Measurements from ENCODE around the gene PTMA.
"Not testable (repeated sequence)": the region's sequence is repeated elsewhere in the genome, so short reads cannot be mapped to it uniquely, and the experiment has no call there.

Gene PTMA, protein sequence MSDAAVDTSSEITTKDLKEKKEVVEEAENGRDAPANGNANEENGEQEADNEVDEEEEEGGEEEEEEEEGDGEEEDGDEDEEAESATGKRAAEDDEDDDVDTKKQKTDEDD

DNA sequence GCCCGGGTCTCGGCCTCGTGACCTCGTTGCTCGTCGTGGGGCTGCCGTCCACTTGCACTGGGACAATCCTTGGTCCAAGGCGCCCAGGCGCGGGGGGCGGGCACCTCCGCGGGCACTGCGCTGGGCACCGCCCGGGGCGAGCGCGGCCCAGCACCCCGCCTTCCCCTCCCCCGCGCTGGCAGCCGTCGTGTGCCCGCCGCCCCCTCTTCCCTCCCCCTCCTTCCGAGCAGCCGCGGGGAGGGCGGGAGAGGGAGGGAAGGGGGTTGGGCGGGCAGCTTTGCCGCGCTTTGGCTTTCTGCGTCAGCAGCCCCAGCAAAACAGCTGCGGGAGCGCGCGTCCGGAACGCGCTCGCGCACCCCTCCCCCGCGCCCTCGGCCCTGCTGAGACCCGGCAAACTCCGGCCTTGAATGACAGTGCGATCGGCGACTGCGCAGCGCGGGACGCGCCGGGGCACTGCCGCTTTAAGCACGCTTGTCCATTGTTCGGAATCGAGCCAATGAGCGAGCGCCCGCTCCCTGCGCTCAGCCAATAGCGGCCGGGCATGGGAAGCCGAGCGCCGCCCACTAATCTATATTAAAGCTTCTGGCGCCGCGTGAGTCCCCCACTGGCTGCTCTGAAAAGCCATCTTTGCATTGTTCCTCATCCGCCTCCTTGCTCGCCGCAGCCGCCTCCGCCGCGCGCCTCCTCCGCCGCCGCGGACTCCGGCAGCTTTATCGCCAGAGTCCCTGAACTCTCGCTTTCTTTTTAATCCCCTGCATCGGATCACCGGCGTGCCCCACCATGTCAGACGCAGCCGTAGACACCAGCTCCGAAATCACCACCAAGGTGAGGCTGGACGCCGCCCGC lies at the start of gene PTMA:
Gene PTMA, plus strand, starts transcription at position 599 of the 846 bp plus-strand sequence. Its CDS starts 182 bp downstream, at position 781.
- DNase-seq = peak; percentile 98

DNA sequence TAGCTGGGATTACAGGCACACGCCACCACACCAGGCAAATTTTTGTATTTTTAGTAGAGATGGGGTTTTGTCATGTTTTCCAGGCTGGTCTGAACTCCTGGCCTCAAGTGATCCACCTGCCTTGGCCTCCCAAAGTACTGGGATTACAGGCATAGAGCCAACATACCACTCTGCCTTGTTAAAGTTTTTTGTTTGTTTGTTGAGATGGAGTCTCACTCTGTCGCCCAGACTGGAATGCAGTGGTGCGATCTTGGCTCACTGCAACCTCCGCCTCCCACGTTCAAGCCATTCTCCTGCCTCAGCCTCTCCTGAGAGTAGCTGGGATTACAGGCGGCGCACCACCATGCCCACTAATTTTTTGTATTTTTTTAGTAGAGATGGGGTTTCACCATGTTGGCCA lies 48.3 kb upstream of the PTMA start:
- DNase-seq = not testable (repeated sequence)

DNA sequence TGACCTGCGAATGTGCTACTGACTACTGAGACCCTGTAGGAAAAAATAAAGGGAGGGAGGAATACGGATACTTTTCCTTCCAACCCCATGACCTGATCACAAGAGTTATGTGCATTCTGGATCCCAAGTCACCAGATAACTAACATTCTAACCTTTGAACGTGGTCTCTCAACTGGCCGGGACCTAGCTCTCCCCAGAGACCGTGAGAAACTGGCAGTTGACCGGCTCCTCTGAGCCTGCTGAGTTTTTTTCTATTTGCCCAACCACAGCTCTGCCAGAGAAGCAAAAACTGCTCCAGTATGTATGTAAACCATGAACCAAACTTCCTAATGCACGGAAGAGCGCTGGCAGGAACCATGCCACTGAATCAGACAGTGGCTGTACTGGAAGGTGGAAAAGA lies 47.5 kb upstream of the PTMA start:
- no peak for DNase-seq

DNA sequence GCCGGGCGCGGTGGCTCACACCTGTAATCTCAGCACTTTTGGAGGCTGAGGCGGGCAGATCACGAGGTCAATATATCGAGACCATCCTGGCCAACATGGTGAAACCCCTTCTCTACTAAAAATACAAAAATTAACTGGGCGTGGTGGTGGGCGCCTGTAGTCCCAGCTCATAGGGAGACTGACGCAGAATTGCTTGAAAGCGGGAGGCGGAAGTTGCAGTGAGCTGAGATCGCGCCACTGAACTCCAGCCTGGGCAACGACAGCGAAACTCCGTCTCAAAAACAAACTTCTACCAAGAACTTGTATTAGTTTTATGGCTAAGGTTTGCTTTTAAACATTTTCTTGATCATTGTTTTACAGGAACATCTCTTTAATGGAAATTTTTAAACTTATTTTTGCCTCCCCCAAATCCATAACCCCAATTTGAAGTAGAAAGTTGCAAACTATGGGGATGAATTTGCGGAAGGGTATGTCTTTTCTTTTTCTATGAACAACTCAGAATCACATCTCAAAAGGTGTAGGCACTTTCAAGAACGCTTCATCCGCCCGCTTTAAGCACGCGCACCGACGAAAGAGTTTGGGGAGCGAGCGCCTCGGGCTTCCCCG lies 46.8 kb upstream of the PTMA start:
- no peak for DNase-seq

DNA sequence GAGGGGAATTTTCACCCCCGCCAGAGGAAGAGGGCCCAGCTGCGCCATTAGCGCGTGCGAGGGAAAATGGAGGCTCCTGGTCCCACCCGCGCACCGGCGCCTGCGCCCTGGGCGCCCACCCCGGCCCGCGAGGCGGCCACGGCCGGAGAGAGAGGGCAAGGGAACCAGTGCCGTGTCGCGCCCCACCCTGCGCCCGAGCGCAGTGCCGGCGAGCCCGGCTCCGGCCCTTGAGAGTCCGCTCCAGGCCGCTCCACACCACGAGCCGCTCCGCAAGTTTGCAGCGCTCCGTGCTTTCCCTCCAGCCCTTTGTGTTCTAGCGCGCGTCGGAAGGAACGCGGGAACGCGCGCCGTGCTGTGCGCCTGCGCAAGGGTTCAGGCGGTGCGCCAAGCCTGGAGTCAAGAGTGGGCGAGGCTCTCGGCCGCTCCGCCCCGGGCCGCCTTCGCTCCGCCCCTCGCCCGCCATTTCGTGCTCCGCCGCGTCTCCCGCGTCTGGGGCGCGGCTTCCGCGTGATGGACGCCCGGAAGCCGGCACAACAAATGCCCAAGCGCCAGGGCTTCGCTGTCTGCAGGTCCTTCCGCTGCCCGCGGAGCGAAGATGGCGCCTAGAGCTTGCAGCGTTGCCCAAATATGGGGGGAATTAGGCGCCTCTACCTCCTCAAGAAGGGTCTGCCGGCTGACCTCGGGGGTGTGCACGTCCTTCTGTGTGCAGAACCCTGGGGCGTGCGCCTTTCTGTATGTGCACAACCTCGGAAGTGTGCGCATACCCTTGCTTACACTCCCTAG lies 46.1 kb upstream of the PTMA start:
- peak; percentile 87 for DNase-seq

DNA sequence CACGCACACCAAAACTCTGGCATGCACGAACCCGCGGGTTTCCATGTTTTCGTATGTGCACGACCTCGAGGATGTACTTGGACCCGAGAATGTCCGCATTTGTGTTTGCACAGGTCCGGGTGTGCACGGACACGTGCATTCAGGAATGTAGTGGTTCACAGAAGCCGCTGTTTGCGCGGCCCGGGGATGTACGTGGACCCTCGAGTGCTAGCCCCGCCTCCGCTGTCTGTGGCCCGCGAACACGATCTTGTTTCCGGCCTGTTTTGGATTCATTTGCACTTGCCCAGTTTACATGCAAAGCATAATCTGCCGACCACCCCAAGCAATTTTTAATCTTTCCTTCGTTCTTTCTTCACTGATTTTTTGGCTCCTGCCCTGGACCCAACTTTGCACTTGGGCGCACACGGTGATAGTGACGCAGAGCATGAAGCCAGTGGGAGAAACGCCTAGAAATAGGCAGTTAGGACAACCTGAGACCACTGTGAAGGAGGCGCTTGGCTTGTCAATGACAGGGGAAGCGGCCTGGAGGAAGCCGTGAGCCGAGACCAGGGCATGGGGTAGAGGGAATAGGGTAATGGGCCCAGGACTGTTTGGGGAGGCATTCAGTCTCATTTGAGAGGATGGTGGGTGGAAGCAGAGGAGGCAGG lies 45.4 kb upstream of the PTMA start:
- no peak for DNase-seq

DNA sequence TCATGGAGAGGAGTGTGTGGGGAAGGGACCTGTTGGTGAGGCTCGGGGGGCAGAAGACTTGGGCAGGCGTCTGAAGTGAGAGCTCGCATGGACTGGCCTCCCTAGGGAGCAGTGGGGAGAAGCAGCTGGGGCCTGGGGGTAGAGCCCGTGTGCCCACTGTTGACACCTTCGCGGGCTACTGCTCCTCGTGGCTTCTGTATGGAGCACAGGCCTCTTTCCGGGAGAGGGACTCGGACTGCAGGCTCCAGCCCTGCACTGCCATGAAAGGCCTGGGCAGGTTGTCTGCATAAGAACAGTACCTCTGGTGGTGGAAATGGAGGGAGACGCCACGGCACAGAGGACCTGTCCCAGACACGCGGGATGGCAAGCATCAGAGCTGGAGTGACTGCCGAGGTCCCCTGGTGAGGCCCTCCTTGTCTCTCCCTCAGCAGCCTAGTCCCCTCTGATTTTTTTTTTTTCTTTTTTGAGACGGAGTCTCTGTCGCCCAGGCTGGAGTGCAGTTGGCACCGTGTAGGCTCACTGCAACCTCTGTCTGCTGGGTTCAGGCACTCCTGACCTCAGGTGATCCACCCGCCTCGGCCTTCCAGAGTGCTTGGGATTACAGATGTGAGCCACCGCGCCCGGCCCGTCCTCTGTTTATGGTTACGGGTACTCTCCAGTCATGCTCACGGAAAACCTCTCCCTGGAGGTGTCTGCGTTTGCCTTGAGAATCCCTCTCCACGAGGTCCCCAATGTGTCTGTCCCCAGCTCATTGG lies 44.7 kb upstream of the PTMA start:
- DNase-seq = no peak

DNA sequence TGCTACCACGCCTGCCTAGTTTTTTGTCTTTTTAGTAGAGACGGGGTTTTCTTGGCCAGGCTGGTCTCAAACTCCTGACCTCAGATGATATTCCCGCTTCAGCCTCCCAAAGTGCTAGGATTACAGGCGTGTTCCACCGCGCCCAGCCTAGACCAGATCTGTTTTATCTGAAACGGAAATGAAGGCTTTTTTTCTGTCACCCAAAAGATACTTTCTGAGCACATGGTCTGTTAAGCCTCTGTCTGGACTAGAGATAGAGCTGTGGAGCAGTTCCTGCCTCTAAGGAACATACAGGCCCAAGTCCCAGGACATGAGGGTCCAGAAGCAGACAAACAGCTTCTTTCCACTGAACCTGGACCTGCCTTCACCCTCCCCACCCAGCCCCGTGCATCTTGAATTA lies 43.6 kb upstream of the PTMA start:
- no peak for DNase-seq

DNA sequence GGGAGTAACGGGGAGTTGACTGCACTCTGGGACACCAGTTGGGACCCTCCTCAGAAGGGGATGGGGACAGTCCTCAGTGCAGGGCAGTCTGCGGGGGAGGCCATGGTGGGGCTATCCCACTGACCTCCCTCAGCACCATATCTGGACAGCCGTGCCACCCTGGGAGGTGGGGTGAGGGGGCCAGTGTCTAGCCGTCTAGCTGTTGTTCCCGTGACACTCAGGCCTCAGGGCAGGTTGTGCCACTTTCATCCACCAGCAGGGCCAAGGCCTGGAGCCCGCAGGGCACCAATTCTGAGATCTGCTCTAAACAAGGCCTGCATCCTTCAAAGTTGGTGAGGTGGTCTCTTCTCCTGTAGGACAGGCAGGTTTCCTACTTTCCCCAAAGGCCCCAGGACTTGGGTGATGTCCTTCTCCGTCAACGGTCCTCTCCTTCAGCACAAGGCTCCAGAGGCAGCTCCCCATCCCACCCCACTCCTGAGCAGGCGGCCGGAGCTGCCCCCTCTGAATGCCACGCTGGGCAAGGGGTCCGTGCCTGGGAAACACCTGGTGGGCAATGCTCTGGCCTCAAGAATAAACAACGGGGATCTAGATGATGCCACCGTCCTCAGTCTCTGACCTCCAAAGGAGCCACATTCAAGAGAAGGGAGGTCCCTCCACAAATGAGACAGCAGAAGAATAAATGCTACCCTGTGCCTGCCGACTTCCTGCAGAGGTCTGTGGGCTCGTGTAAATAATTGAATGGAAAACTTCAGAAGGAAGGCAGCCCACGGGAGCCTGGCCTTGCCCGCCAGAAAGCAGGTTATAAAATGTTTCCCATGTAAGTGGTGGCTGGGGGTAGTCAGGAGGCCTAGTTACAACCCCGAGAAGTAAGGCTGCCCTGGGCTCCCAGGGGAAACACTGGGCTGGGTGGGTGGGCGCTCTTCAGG lies 42.8 kb upstream of the PTMA start:
- no peak for DNase-seq

DNA sequence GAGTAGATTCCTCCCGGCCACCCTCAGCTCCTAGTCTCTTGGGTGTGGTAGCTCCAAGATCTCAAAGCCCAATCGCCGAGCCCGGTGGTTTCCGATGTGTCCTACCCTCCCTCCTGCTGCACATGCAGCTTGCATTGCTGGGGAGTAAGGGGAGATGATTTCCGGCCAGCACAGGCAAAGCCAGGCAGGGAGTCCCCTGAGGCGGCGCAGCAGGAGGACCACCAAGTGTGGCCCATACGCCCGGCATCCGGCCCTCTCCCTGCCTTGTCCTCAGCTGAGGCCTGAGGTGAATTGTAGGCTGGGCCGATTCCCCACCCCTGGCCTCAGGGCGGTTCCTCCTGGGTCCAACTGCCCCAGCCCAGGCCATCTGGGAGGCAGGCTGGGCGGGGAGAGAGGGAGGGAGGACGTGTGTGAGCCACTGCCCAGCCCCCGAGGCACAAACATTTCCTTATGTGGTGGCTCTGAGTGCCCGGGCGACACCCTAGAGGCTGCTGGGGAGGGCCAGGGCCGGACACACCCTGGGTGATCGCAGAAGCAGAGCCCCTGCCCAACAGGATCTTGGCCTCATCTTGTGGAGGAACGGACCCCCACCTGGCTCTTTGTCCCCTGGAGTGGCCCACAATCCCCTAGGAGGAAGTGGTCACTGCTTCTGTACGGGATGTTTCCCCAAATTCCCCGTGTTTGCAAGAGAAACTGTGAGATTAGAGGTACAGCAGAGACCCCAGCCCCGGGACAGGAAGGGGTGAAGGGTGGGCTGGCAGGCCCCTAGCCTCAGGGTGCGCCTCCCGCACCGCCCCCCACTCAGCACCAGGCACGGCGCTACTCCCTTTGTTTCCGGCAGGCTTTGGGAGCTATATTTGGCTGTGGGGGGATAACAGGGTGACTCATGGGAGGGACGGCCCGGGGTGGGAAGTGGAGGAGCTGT lies 41.9 kb upstream of the PTMA start:
- peak; percentile 71 for DNase-seq

DNA sequence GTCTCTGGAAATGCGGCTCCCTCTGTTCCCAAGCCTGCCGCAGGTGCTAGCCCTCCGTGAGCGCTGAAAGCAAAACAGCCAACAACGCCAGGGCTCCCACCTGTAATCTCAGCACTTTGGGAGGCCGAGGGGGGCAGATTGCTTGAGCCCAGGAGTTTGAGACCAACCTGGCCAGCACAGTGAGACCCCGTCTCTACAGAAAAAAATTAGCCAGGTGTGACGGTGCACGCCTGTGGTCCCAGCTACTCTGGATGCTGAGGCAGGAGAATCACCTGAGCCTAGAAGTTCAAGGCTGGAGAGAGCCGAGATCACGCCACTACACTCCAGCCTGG lies 41.3 kb upstream of the PTMA start:
- DNase-seq = no peak

DNA sequence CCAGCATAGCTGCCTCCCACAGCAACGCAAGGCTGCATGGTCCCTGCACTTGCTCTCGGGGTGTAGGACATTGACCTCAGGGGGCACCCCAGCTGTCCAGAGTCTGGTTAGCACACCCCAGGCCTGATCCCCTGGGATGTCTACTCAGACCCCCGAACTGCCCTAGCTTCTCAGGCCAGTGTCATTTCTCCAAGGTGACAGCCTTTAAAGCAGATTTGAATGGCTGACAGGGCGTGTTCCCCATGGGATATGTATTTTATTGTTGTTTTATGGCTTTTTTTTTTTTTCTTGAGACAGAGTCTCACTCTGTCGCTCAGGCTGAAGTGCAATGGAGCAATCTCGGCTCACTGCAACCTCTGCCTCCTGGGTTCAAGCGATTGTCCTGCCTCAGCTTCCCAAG lies 40.8 kb upstream of the PTMA start:
- DNase-seq = no peak

DNA sequence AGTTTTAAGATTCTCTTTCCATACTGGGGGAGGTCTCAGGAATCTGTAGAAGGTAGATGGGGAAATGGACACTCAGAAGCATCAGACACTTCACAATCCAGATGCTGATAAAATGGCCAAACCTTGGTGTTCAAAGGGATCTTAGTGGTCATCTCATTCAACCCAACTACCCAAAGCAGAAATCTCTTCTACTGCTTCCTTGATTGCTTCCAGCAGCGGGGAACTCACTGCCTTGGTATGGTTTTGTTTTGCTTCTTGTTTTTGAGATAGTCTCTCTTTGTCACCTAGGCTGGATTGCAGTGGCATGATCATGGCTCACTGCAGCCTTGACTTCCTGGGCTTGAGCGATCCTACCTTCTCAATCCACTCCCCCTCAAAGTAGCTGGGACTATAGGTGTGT lies 39.3 kb upstream of the PTMA start:
- no peak for DNase-seq

DNA sequence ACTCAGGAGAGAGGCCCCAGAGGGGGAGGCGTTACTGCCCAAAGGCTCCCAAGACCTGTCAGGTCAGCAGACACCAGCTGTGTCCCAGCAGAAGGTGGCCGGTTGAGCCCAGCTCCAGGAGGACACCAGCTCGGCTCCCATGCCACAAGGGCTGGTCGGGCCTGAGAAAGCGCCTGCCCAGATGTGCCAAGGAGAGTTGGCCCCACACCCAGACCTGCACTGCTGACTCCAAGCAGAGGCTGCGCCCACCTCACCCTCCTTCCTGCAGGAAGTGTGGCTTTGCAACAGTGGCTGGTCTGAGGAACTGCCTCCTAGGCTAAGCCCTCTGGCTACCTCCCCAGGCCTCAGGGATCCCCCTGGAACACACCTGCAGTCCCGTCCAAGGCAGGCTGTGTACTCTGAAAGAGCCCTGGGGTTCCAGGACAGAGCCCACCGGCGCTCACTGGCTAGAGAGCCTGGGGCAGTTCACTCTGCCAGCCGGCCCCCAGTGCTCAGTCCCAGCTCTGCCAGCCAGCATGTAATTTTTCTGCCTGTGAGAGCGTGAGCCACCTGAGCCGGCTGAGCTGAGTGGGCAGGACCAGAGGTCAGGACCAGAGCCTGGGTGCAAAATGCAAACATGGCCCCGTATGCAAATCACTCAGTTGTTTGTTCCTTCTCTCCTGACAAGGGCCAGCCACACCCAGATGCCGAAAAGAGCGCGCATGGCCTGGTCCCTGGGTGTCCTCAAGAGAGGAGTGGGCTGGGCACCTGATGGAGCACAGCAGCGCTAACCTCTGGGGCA lies 36.9 kb upstream of the PTMA start:
- no peak for DNase-seq

DNA sequence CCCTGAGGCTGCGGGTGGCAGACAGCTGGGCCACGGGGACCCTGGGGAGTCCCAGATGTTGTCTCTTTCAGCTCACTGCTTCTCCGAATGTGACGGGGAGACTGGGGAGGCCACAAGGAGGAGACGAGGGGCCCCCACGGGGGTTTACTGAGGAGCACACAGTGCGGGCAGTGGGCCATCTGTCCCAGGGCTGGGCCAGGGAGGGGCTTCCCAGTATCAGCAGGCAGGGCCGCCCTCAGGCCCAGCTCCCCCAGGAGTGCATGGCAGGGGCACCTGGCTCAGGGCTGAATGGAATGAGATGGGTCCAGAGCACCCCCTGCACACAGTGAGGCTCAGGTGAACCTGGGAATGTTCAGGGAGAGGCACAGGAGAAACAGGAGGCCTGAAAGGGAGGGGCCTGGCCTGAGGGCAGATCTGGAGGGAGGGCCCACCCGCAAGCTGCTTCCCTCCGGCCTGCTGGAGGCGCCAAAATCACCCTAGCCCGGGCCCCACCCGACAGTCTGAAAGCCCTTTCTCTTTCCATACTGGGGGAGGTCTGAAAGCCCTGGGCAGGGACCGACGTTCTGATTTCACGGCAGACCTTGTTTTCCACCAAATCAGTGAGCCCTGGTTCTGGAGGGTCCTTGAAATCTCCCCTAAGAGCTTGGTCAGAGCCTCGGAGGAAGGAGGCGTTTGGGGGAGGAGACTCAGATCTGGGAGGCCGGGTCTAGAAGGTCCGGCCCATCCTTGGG lies 35.5 kb upstream of the PTMA start:
- DNase-seq = no peak

DNA sequence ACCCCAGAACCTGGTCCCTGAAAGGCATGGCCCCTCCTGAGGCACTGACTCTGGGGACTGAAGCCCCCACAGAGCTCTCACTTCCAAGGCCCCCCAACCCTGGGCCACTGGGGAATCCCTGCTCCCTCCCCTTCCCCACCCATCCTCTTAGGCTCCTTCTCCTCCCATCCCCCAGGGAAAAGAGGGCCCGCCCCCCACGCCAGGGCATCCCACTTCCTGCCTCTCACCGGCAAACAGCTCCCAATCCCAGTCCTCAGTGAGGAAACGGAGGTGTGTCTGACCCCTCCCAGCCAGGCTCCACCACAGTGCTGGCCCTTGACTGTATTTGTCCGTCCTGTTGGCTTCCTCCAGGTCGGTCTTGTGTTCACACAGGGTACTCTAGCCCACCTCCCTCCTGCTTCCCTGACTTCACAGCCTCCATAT lies 35.0 kb upstream of the PTMA start:
- DNase-seq = no peak

DNA sequence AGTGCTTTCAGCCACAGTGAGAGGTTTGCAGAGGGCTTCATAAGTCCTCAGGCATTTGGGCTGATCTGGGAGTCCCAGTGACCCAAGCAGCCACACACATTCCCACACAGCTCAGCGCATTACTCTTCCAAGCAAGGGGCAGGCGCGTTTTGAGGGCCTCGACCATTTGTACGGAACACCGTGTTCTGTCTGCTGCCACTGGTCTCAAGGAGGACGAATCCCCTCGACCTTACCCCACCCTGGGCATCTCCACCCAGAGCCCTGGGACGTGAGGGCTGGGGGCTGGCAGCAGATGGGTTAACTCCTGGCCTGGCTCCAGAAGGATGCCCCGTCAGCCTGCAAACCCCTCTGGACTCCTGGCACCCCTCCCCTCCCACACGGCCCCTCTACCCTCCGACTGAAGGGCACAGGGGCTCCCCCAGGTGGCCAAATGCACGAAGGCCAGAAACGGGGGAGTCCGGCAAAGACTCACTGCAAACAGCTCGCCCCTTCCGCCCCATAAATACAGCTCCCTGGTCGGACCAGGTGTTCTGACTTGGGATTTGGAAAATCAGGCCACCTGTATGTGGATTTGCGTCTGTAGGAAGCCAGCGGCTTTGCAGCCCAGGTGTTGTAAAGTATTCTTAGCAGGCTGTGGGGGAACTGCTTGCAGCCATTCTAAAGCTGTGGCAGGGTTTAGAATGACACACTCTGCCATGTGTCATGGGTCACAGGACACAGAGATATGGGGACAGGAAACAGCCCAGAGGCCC lies 33.6 kb upstream of the PTMA start:
- DNase-seq = peak; percentile 26

DNA sequence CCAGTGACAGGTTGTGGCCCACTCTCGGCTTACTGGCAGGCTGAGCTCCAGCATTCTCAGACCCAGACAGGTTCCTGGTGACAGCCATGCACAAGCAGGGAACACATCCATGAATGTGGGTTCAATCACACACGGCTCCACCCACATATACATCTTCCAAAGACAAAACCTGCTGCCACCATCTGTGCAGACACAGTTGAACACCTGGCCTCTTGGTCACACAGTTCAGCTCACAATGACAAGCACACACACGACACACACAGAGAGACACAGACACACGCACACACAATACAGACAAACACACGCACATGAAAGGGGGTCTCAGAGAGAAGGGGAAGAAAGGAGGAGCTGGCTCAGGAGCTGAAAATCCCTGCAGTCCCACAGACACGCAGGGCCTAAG lies 32.1 kb upstream of the PTMA start:
- DNase-seq = no peak

Data from amniotic stem cell (primary cell).